ENCODE data around the gene STEEP1.

Gene STEEP1

GRCh38 chrX:119574394-119575266, 9.4 kb upstream of the STEEP1 start, which contains the start of gene UBE2A:
TSS of gene UBE2A (plus strand) at chrX:119574563. CDS start at chrX:119574712, 149 bp downstream.
- Histone ChIP-seq H3K4me1 (ENCODE audit: control insufficient read depth, insufficient read depth, low read length) (peaks cover 10% of the 10 kb centered on the region), H3K36me3 (ENCODE audit: control insufficient read depth, insufficient read depth, low read length) (no peaks in the 10 kb centered on the region), H3K27me3 (ENCODE audit: control insufficient read depth, insufficient read depth, low read length) (no peaks in the 10 kb centered on the region), H3K9me3 (ENCODE audit: control insufficient read depth, low read length) (no peaks in the 10 kb centered on the region), H3K4me3 (ENCODE audit: low read length) (peak within 1 kb of the TSS; percentile 41), H3K9ac (ENCODE audit: low read length) (peak within 1 kb of the TSS; percentile 79)

GRCh38 chrX:119573840-119574393, 8.7 kb upstream of the STEEP1 start:
- no peaks in the 10 kb centered on the region for H3K9me3 ChIP-seq (ENCODE audit: control insufficient read depth, low read length)
- peaks cover 10% of the 10 kb centered on the region for H3K4me1 ChIP-seq (ENCODE audit: control insufficient read depth, insufficient read depth, low read length)
- H3K4me3 ChIP-seq (ENCODE audit: low read length) = peak overlapping the region; percentile 41
- H3K27me3 ChIP-seq (ENCODE audit: control insufficient read depth, insufficient read depth, low read length) = no peaks in the 10 kb centered on the region
- peak overlapping the region; percentile 79 for H3K9ac ChIP-seq (ENCODE audit: low read length)
- H3K36me3 ChIP-seq (ENCODE audit: control insufficient read depth, insufficient read depth, low read length) = no peaks in the 10 kb centered on the region

- no peaks in the 10 kb centered on the region for H3K27me3 ChIP-seq (ENCODE audit: control insufficient read depth, insufficient read depth, low read length)
- peaks cover 10% of the 10 kb centered on the region for H3K4me1 ChIP-seq (ENCODE audit: control insufficient read depth, insufficient read depth, low read length)
- H3K4me3 ChIP-seq (ENCODE audit: low read length) = peak overlapping the region; percentile 41
- H3K9me3 ChIP-seq (ENCODE audit: control insufficient read depth, low read length) = no peaks in the 10 kb centered on the region
- peak overlapping the region; percentile 79 for H3K9ac ChIP-seq (ENCODE audit: low read length)
- H3K36me3 ChIP-seq (ENCODE audit: control insufficient read depth, insufficient read depth, low read length) = no peaks in the 10 kb centered on the region
These were observed 8.0 kb upstream of the STEEP1 start for GRCh38 chrX:119573222-119573621.

- peaks cover 8% of the 10 kb centered on the region for H3K4me1 ChIP-seq (ENCODE audit: control insufficient read depth, insufficient read depth, low read length)
- H3K36me3 ChIP-seq (ENCODE audit: control insufficient read depth, insufficient read depth, low read length) = no peaks in the 10 kb centered on the region
- no peak overlapping the region for H3K4me3 ChIP-seq (ENCODE audit: low read length)
- no peaks in the 10 kb centered on the region for H3K9me3 ChIP-seq (ENCODE audit: control insufficient read depth, low read length)
- H3K9ac ChIP-seq (ENCODE audit: low read length) = no peak overlapping the region
- no peaks in the 10 kb centered on the region for H3K27me3 ChIP-seq (ENCODE audit: control insufficient read depth, insufficient read depth, low read length)
These were observed 5.2 kb upstream of the STEEP1 start for GRCh38 chrX:119570351-119570835.

GRCh38 chrX:119552508-119552907, 12.7 kb downstream of the STEEP1 start:
- H3K4me1 ChIP-seq (ENCODE audit: control insufficient read depth, insufficient read depth, low read length) = no peaks in the 10 kb centered on the region
- H3K27me3 ChIP-seq (ENCODE audit: control insufficient read depth, insufficient read depth, low read length) = no peaks in the 10 kb centered on the region
- H3K4me3 ChIP-seq (ENCODE audit: low read length) = no peak overlapping the region
- no peaks in the 10 kb centered on the region for H3K36me3 ChIP-seq (ENCODE audit: control insufficient read depth, insufficient read depth, low read length)
- H3K9me3 ChIP-seq (ENCODE audit: control insufficient read depth, low read length) = no peaks in the 10 kb centered on the region
- H3K9ac ChIP-seq (ENCODE audit: low read length) = no peak overlapping the region

- H3K27me3 ChIP-seq (ENCODE audit: control insufficient read depth, insufficient read depth, low read length) = no peaks in the 10 kb centered on the region
- no peaks in the 10 kb centered on the region for H3K4me1 ChIP-seq (ENCODE audit: control insufficient read depth, insufficient read depth, low read length)
- no peak overlapping the region for H3K4me3 ChIP-seq (ENCODE audit: low read length)
- H3K9ac ChIP-seq (ENCODE audit: low read length) = no peak overlapping the region
- no peaks in the 10 kb centered on the region for H3K9me3 ChIP-seq (ENCODE audit: control insufficient read depth, low read length)
- H3K36me3 ChIP-seq (ENCODE audit: control insufficient read depth, insufficient read depth, low read length) = no peaks in the 10 kb centered on the region
These were observed 15.7 kb downstream of the STEEP1 start for GRCh38 chrX:119549327-119550016.

GRCh38 chrX:119541188-119541587, 24.0 kb downstream of the STEEP1 start:
- H3K9ac ChIP-seq (ENCODE audit: low read length) = no peak overlapping the region
- no peak overlapping the region for H3K4me3 ChIP-seq (ENCODE audit: low read length)
- no peaks in the 10 kb centered on the region for H3K9me3 ChIP-seq (ENCODE audit: control insufficient read depth, low read length)
- no peaks in the 10 kb centered on the region for H3K27me3 ChIP-seq (ENCODE audit: control insufficient read depth, insufficient read depth, low read length)
- no peaks in the 10 kb centered on the region for H3K36me3 ChIP-seq (ENCODE audit: control insufficient read depth, insufficient read depth, low read length)
- H3K4me1 ChIP-seq (ENCODE audit: control insufficient read depth, insufficient read depth, low read length) = no peaks in the 10 kb centered on the region

- Histone ChIP-seq H3K9ac (ENCODE audit: low read length) (no peak overlapping the region), H3K4me3 (ENCODE audit: low read length) (no peak overlapping the region), H3K9me3 (ENCODE audit: control insufficient read depth, low read length) (no peaks in the 10 kb centered on the region), H3K36me3 (ENCODE audit: control insufficient read depth, insufficient read depth, low read length) (no peaks in the 10 kb centered on the region), H3K27me3 (ENCODE audit: control insufficient read depth, insufficient read depth, low read length) (no peaks in the 10 kb centered on the region), H3K4me1 (ENCODE audit: control insufficient read depth, insufficient read depth, low read length) (no peaks in the 10 kb centered on the region)
These were observed 25.3 kb downstream of the STEEP1 start for GRCh38 chrX:119539872-119540271.

GRCh38 chrX:119537487-119537886, 27.7 kb downstream of the STEEP1 start:
- Histone ChIP-seq H3K36me3 (ENCODE audit: control insufficient read depth, insufficient read depth, low read length) (no peaks in the 10 kb centered on the region), H3K4me3 (ENCODE audit: low read length) (no peak overlapping the region), H3K4me1 (ENCODE audit: control insufficient read depth, insufficient read depth, low read length) (no peaks in the 10 kb centered on the region), H3K27me3 (ENCODE audit: control insufficient read depth, insufficient read depth, low read length) (no peaks in the 10 kb centered on the region), H3K9ac (ENCODE audit: low read length) (no peak overlapping the region), H3K9me3 (ENCODE audit: control insufficient read depth, low read length) (no peaks in the 10 kb centered on the region)

GRCh38 chrX:119529345-119530276, 35.6 kb downstream of the STEEP1 start:
- Histone ChIP-seq H3K4me1 (ENCODE audit: control insufficient read depth, insufficient read depth, low read length) (no peaks in the 10 kb centered on the region), H3K27me3 (ENCODE audit: control insufficient read depth, insufficient read depth, low read length) (no peaks in the 10 kb centered on the region), H3K4me3 (ENCODE audit: low read length) (no peak overlapping the region), H3K9ac (ENCODE audit: low read length) (no peak overlapping the region), H3K36me3 (ENCODE audit: control insufficient read depth, insufficient read depth, low read length) (no peaks in the 10 kb centered on the region), H3K9me3 (ENCODE audit: control insufficient read depth, low read length) (no peaks in the 10 kb centered on the region)

- no peaks in the 10 kb centered on the region for H3K4me1 ChIP-seq (ENCODE audit: control insufficient read depth, insufficient read depth, low read length)
- no peaks in the 10 kb centered on the region for H3K9me3 ChIP-seq (ENCODE audit: control insufficient read depth, low read length)
- no peaks in the 10 kb centered on the region for H3K27me3 ChIP-seq (ENCODE audit: control insufficient read depth, insufficient read depth, low read length)
- no peak overlapping the region for H3K9ac ChIP-seq (ENCODE audit: low read length)
- no peak overlapping the region for H3K4me3 ChIP-seq (ENCODE audit: low read length)
- no peaks in the 10 kb centered on the region for H3K36me3 ChIP-seq (ENCODE audit: control insufficient read depth, insufficient read depth, low read length)
These were observed 41.5 kb downstream of the STEEP1 start for GRCh38 chrX:119523664-119524184.

Measured in mucosa of stomach (tissue), 1 donor.